ENCODE data around the gene OR2A7.
"Not testable (repeated sequence)": the region's sequence is repeated elsewhere in the genome, so short reads cannot be mapped to it uniquely, and the experiment has no call there.

OR2A7 gene, protein sequence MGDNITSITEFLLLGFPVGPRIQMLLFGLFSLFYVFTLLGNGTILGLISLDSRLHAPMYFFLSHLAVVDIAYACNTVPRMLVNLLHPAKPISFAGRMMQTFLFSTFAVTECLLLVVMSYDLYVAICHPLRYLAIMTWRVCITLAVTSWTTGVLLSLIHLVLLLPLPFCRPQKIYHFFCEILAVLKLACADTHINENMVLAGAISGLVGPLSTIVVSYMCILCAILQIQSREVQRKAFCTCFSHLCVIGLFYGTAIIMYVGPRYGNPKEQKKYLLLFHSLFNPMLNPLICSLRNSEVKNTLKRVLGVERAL

DNA sequence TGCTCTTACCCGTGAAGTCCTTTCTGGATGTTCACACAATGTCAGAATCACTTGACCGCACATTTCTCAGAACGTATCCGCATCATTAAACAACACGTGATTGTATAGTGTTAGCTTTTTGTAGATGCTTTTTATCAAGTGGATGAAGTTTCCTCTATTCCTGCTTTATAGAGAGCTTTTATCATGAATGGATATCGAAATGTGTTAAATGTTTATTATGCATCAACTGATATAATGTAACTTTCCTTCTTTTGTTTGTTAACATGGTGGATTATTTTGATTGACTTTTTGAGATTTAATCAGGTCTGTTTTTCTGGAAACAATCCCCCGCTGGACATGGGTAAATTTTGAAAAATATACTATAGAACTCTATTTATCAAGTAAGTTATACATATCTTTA, at the start of gene OR2A7:
OR2A7 (minus strand) TSS at position 101 of the 400 bp plus-strand sequence. CDS start 5,164 bp downstream, outside the sequence.
- not testable (repeated sequence) for DNase-seq

DNA sequence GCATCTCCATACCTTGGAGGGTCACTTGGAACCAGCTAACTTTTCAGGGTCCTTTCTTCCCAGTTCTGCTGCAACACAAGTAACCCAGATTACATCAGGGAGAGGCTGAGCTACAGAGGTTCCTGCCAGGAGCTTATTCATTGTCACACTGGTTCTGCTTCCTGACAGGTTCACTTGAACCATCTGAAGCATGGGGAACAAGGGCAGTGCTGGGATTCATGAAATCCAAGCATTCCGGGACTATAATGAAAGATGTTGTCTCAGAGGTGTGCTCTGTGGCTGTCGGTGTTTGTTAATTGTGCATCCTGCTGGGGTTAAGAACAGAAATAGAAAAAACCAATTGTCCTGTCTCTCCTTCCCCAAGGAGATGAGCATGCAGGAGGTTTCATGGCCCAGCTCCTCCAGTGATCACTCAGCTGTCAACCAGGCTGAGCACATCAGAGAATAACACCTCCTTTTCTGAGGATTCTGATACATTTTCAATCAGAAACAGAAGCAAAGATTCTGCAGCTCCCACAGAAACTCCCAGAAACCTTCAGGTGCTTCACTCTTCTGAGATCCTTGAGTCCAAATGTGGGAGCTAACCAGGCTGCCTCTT, 47.4 kb upstream of the OR2A7 start, which contains the start of gene OR2A1:
OR2A1 (plus strand) TSS at position 548 of the 598 bp plus-strand sequence. CDS start 5,706 bp downstream, outside the sequence.
- DNase-seq = not testable (repeated sequence)

- DNase-seq = not testable (repeated sequence)
These were observed 46.6 kb upstream of the OR2A7 start for GRCh38 chr7:144311218-144311617.

DNA sequence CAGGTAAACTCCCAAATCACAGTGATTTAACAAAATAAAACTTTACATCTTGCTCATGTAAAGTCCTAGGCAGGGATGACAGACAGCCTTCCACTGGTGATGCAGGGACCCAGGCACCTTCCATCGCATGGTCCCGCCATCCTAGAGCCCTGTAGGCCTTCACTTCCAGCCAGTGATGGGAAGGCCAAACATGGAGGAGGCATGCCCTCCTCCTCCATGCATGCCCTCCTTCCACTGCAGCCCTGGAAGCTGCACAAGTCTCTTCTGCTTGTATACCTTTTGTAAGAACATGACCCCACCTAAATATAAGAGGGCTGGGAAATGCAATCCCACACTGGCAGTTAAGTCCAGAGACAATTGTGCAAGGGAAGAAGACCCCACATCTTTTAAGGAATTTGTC, 45.1 kb upstream of the OR2A7 start:
- DNase-seq = not testable (repeated sequence)

DNA sequence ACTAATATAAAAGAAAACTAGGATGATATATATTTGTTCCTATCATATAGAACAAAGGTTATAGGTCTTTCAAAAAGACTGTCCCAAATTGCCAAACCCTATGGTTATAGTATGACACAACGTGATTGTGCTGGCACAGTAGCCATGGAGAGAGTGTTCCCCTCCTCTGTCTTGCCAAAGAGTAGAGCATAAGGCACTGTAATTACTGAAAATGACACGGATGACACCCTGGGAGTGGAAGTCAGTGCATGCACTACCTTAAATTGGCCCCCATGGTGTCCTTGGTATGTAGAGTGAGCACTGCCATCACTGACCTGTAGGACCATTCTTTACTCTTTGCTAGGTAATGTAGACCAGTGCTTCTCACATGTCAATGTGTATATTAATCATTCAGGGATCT, 40.6 kb upstream of the OR2A7 start:
- DNase-seq = not testable (repeated sequence)

DNA sequence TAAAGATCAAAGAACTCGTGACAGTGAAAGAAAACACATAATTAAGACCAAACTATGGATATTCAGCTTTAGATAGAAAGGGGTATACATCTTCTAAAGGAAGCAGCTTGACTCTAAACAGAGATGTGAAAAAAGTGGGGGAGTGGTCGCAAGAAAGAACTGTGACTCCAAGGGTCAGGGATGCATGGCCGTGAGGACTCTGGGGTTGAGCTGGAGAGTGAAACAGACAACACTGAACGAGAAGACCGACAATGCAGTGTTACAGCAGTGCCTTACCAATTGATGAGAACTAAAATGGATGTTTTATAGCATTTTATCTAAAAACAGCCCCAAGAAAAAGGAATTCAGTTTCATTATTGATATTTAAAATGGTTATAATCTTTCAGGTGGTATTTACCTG, 39.0 kb upstream of the OR2A7 start:
- DNase-seq = not testable (repeated sequence)

DNA sequence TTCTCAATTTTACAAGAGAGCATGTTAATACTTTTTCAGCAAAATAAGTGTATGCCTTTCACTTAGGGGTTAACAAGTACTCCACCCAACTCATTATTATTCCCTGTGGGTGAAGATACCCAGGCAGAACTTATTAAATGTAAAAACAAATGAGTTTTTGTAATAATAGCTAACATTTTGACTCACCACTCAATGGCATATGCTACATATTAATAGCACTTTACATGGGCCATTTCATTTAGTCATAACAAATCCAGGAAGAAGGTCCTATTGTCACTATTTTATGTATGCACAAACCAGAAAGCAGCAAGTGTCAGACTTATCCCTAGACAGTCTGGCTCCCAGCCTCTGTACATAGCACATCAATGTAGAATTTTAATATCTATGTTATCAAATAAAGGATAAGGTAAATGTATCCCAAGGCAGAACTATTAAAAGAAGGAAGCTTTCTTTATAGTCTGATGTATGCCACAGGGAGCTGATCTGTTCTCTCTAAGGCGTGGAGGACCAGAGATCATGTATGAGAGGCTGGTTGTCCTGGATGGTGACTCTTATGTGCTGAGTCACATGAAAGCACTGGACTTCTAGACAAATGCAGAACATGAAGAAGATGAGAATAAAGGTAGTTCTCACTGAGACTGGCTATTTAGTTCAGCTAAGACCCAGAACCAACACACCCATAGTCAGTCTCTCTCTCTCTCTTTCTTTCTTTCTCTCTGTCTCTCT, 38.1 kb upstream of the OR2A7 start:
- DNase-seq = not testable (repeated sequence)

DNA sequence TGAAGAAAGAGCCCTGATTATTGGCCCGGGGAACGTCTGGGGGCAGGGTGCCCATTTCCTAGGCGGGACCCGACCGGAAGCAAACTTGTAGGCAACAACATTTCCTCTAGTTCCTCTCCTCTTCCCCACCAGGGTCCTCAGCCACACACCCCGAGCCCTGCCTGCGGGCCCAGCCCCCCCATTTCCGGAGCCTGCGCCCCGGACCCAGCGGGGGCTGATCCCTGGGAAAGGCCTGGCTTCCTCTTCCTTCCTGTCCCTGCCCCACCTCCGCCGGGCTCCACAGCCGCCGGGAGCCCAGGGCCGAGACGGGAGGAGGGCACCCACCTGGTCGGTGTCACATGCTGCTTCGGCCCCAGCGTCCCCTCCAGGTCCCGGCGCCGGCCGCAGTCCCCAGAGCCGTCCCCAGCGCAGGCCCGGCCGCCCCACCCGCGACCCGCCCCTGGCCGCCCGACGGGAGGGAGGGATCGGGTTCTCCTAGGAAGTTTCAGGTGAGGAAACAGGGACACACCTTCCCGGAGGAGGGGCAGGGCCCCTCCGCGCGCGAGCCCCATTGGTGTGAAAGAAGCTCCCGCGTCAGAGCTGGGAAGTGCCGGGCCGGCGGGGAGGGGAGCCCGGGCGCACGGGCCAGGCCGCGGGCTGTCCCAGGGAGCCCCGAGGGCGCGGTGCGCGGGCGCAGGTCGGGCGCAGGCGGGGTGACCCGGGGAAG, 29.4 kb upstream of the OR2A7 start:
- DNase-seq = not testable (repeated sequence)

DNA sequence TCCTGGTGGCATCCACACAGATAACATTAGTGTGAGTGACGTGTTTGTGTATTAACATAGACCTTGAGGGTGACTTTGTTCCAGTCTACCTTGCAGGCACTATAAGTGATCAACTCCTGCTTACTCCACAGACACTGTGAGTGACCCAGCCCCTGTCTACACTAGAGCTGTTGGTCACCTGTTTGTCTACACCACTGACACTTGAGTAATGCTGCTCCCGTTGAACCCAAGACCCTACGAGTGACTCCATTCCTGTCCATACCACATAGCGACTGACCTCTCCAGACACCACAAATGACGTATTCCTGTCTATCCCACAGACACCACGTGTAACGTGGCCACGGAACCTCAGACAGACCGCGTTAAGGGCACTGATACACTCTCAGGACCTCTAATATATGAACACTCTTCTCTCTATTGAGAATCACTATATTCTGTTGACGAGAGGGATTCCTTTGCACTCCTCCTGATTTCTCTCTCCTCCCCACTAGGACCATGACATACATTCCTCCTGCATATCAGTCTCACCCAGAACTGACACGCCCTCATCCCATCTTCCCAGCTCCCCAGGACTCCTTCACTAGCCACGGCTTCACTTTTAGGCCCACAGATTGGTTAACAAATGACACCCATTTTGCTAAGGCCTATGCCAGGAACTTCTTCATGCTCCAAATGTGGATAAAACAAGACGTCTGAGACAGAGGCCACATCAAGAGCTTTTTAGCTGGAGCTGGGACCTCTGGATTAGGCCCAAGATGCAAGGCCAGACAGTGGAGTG, 28.0 kb upstream of the OR2A7 start:
- DNase-seq = not testable (repeated sequence)

- DNase-seq = not testable (repeated sequence)
These were observed 27.0 kb upstream of the OR2A7 start for GRCh38 chr7:144291607-144292006.

GRCh38 chr7:144287171-144287784, 22.7 kb upstream of the OR2A7 start:
- not testable (repeated sequence) for DNase-seq

GRCh38 chr7:144283716-144284115, 19.1 kb upstream of the OR2A7 start:
- not testable (repeated sequence) for DNase-seq

- not testable (repeated sequence) for DNase-seq
These were observed 17.9 kb upstream of the OR2A7 start for GRCh38 chr7:144282490-144282889.

DNA sequence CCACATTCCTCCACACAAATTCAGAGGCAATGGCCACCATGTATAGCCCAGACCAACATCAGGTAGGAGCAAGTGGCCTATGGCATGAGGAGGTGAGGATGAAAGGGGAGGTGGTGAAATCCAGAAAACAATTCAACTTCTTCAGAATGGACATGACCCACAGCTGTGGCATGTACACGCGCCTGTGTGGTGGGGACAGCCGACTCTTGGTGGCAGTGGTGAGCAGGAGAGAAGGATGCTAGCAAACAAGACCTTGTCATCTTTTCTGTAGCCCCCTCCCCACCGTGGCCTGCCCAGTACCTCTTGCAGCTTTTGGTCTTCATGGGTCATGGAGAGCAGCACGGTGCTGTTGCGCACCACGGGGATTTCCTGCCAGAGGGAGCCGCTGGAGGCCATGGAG, 17.4 kb upstream of the OR2A7 start:
- DNase-seq = not testable (repeated sequence)

- not testable (repeated sequence) for DNase-seq
These were observed 15.4 kb upstream of the OR2A7 start for GRCh38 chr7:144280010-144280409.

DNA sequence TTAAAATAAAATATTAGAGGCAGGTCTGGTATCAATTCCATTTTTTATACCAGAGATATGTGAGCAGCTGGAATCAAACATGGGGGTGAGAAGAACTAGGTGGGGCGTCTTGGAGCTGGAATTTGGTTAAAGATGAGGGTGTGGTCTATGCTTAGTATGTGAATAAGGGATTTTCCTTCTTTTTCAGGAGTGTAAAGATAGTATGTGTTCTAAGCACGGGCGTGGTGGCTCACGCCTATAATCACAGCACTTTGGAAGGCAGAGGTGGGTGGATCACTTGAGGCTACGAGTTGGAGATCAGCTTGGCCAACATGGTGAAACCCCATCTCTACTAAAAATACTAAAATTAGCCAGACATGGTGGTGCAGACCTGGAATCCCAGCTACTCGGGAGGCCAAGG, 10.7 kb upstream of the OR2A7 start:
- DNase-seq = not testable (repeated sequence)

DNA sequence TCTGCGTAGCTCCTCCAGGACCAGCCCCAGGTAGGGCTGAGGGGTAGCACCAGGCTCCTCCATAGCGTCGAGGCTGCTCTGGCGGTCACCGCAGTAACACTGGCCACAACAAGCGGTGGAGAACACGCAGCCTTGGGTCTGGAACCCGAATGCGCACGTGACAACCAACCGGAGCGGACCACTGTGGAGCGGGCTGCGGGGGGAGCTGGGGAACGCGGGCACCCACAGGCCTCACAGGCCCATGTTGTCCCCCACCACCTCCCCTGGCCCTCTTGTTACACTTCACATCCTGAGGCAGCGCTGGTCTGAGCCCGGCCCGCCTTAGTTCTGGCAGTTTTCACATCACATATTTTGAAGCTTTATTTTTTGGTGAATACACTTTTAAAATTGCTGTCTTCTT, 4.6 kb upstream of the OR2A7 start, which contains the start of gene CTAGE8:
CTAGE8 (minus strand) TSS at position 101 of the 400 bp plus-strand sequence; CDS start at position 63, 38 bp downstream.
- DNase-seq = not testable (repeated sequence)

- not testable (repeated sequence) for DNase-seq
These were observed 2.5 kb downstream of the OR2A7 start for GRCh38 chr7:144262128-144262527.

- DNase-seq = not testable (repeated sequence)
These were observed 5.5 kb downstream of the OR2A7 start for GRCh38 chr7:144259067-144259466.

DNA sequence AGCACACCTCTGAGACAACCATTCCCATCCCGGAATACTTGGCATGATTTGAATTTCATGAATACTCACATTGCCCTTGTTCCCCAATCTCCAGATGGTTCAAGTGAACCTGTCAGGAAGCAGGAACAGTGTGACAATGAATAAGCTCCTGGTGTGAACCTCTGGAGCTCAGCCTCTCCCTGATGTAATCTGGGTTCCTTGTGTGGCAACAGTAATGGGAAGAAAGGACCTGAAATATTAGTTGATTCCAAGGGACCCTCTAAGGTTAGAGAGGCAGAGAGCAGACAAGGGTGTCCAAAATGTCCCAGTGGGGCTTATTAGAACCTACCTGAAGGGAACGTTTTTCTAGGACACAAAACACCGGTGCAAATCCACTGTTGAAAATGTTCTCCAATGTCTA, 8.5 kb downstream of the OR2A7 start:
- DNase-seq = no peak

DNA sequence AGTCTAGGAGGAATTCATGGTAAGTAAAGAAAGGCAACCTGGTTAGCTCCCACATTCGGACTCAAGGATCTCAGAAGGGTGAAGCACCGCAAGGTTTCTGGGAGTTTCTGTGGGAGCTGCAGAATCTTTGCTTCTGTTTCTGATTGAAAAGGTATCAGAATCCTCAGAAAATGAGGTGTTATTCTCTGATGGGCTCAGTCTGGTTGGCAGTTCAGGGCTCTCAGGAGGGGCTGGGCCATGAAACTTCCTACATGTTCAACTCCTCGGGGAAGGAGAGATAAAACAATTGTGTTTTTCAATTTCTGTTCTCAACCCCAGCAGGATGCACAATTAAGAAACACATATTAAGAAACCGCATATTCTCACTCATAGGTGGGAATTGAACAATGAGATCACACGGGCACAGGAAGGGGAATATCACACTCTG, 9.1 kb downstream of the OR2A7 start:
- DNase-seq = no peak
